Hepatocyte (in vitro differentiated cells): Measurements from ENCODE around the gene DCAF4. TPM values are rescaled to one million over a fixed set of nuclear protein-coding genes. Genes with fewer than 3 reads are reported as not detected.

ENCODE experiments used
- DNase-seq: peaks from one replicate; pipeline ENCODE4 v3.0.0-alpha.2; 2016; ENCODE audit warnings: low spot score
- H2AFZ ChIP-seq: fragments of 200-600 bp; sonication (generic); 2 replicates; pipeline ENCODE4 v1.6.0; 2016; ENCODE audit warnings: antibody characterized with exemption, mild to moderate bottlenecking
- H3K27ac ChIP-seq: fragments of 200-600 bp; sonication (generic); 2 replicates; pipeline ENCODE4 v1.5.1; 2016; ENCODE audit warnings: mild to moderate bottlenecking
- H3K27me3 ChIP-seq: fragments of 200-600 bp; sonication (generic); 2 replicates; pipeline ENCODE4 v1.6.1; 2016
- H3K36me3 ChIP-seq: fragments of 200-600 bp; sonication (generic); replicated peaks from 2 replicates; pipeline ENCODE4 v1.5.1; 2016; ENCODE audit warnings: low read depth; ENCODE audit not compliant: insufficient read depth
- H3K4me1 ChIP-seq: fragments of 200-600 bp; sonication (generic); 2 replicates; pipeline ENCODE4 v1.5.1; 2016; ENCODE audit warnings: mild to moderate bottlenecking, moderate library complexity; ENCODE audit not compliant: insufficient read depth
- H3K4me2 ChIP-seq: fragments of 200-600 bp; sonication (generic); 2 replicates; pipeline ENCODE4 v1.6.0; 2016
- H3K4me3 ChIP-seq: fragments of 200-600 bp; sonication (generic); 2 replicates; pipeline ENCODE4 v1.5.1; 2016; ENCODE audit warnings: mild to moderate bottlenecking
- H3K79me2 ChIP-seq: fragments of 200-600 bp; sonication (generic); 2 replicates; pipeline ENCODE4 v1.6.0; 2017; ENCODE audit warnings: mild to moderate bottlenecking
- H3K9me2 ChIP-seq: fragments of 200-600 bp; sonication (generic); replicated peaks from 2 replicates; pipeline ENCODE4 v1.6.0; 2017; ENCODE audit warnings: mild to moderate bottlenecking; ENCODE audit not compliant: insufficient read depth
- H3K9me3 ChIP-seq: fragments of 200-600 bp; sonication (generic); 2 replicates; pipeline ENCODE4 v1.5.1; 2016; ENCODE audit warnings: low read depth, mild to moderate bottlenecking
- H4K20me1 ChIP-seq: fragments of 200-600 bp; sonication (generic); 2 replicates; pipeline ENCODE4 v1.6.0; 2016; ENCODE audit warnings: mild to moderate bottlenecking; ENCODE audit not compliant: insufficient read depth, poor library complexity, severe bottlenecking
- CTCF ChIP-seq: fragments of 200-600 bp; sonication (generic); IDR thresholded peaks from 2 replicates; pipeline ENCODE4 v1.5.1; 2016; ENCODE audit warnings: antibody characterized with exemption, mild to moderate bottlenecking; ENCODE audit not compliant: poor library complexity
- EZH2 ChIP-seq: fragments of 200-600 bp; sonication (generic); IDR thresholded peaks from 2 replicates; pipeline ENCODE4 v1.6.1; 2016; ENCODE audit warnings: antibody characterized with exemption, mild to moderate bottlenecking, borderline replicate concordance
- EZH2phosphoT487 ChIP-seq: fragments of 200-600 bp; sonication (generic); IDR thresholded peaks from one replicate; pipeline ENCODE4 v1.6.1; 2018; ENCODE audit warnings: antibody characterized with exemption, mild to moderate bottlenecking, low read depth, moderate library complexity; ENCODE audit not compliant: unreplicated experiment, severe bottlenecking
- WGBS: methylation state at CpG from one replicate; pipeline ENCODE4 v1.1.6; 2016; ENCODE audit warnings: low lambda C conversion rate; ENCODE audit errors: missing lambda C conversion rate; 5-methylcytosine and 5-hydroxymethylcytosine counted together
- polyA plus RNA-seq: library from polyadenylated mRNA; unstranded; fragments of >200 nt; fragmentation: Nextera tagmentation; extraction: Ambion mirVana; gene quantifications from 2 replicates; pipeline ENCODE4 v1.2.1, GENCODE V29; 2016
- total RNA-seq: library from RNA; depleted of rRNA; stranded (reverse); fragments of >200 nt; gene quantifications from 2 replicates; pipeline ENCODE4 v1.2.3, GENCODE V29; 2014

DCAF4 gene
- total and polyA plus RNA-seq, 2 experiments from 2014 or later: 8.5 to 21.6 TPM

GRCh38 chr14:72913809-72914208 lies 12.5 kb upstream of the DCAF4 start:
- WGBS: 74% methylated on average over 2 of the region's 2 CpGs
- TF ChIP-seq CTCF: no peak
- no peak for TF ChIP-seq EZH2
- TF ChIP-seq EZH2phosphoT487: no peak

DNA sequence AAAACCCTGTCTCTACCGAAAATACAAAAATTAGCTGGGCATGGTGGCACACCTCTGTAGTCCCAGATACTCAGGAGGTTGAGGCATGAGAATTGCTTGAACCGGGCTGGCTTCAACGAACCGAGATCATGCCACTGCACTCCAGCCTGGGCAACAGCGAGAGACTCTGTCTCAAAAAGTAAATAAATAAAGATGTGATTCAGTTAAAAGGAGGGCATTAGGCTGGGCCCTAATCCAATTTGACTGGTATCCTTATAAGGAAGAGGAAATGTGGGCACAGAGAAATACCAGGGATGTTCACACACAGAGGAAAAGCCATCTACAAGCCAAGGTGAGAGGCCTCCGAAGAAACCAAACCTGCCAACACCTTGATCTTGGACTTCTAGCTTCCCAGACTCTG lies 10.1 kb upstream of the DCAF4 start:
- Histone ChIP-seq H3K27me3 (peaks cover 14% of the 10 kb centered on the region), H3K36me3 (no peaks in the 10 kb centered on the region), H3K27ac (no peak overlapping the region), H3K4me3 (no peak overlapping the region), H3K4me1 (no peaks in the 10 kb centered on the region), H2AFZ (no peak overlapping the region), H4K20me1 (no peaks in the 10 kb centered on the region), H3K9me2 (no peaks in the 10 kb centered on the region), H3K4me2 (no peak overlapping the region), H3K9me3 (no peaks in the 10 kb centered on the region), H3K79me2 (no peaks in the 10 kb centered on the region)
- no peak for DNase-seq
- WGBS: 82% methylated on average over 6 of the region's 6 CpGs
- TF ChIP-seq CTCF (no peak), EZH2phosphoT487 (no peak), EZH2 (no peak)

More at GRCh38 chr14:72913809-72914208, 12.5 kb upstream of the DCAF4 start:
- Histone ChIP-seq H3K4me2 (no peak overlapping the region), H3K27me3 (peaks cover 14% of the 10 kb centered on the region), H3K79me2 (no peaks in the 10 kb centered on the region), H3K36me3 (no peaks in the 10 kb centered on the region), H3K27ac (no peak overlapping the region), H3K9me3 (no peaks in the 10 kb centered on the region), H4K20me1 (no peaks in the 10 kb centered on the region), H3K4me3 (no peak overlapping the region), H3K9me2 (no peaks in the 10 kb centered on the region), H2AFZ (no peak overlapping the region), H3K4me1 (no peaks in the 10 kb centered on the region)
- DNase-seq: no peak

GRCh38 chr14:72917094-72917802 lies 9.0 kb upstream of the DCAF4 start:
- H2AFZ ChIP-seq: no peak overlapping the region

More at GRCh38 chr14:72917094-72917802, 9.0 kb upstream of the DCAF4 start:
- H3K4me3 ChIP-seq: no peak overlapping the region
- H3K27ac ChIP-seq: no peak overlapping the region
- no peaks in the 10 kb centered on the region for H4K20me1 ChIP-seq
- TF ChIP-seq CTCF (no peak), EZH2phosphoT487 (no peak), EZH2 (no peak)
- peaks cover 14% of the 10 kb centered on the region for H3K27me3 ChIP-seq
- WGBS: 68% methylated on average over 9 of the region's 9 CpGs
- H3K79me2 ChIP-seq: no peaks in the 10 kb centered on the region
- no peaks in the 10 kb centered on the region for H3K9me2 ChIP-seq
- no peaks in the 10 kb centered on the region for H3K4me1 ChIP-seq
- H3K36me3 ChIP-seq: no peaks in the 10 kb centered on the region
- no peak for DNase-seq
- H3K9me3 ChIP-seq: no peaks in the 10 kb centered on the region
- H3K4me2 ChIP-seq: no peak overlapping the region
